SK-N-SH (cell line): ENCODE measurements around the gene ZNF414. TPM values are rescaled to one million over a fixed set of nuclear protein-coding genes. Genes with fewer than 3 reads are reported as not detected.

Experiments
- CTCF ChIA-PET: fragments of 300-600, 350-600 bp; formaldehyde crosslinking; extraction: SDS; loops from one replicate; lab custom pipeline; 2021; lab: Yijun Ruan, JAX
- POLR2A ChIA-PET: fragments of 350-600 bp; sonication (Branson Sonifier 250); formaldehyde crosslinking; extraction: SDS; loops from one replicate; lab custom pipeline; 2020; ENCODE audit warnings: antibody characterized with exemption, inconsistent platforms; lab: Yijun Ruan, JAX
- DNase-seq: peaks from one replicate; pipeline ENCODE4 v3.0.0; 2012
- H2AFZ ChIP-seq: fragments of 200-600 bp; sonication (generic); 2 replicates; pipeline ENCODE4 v1.8.1; 2016; ENCODE audit warnings: antibody characterized with exemption, mild to moderate bottlenecking, low read depth
- H3F3A ChIP-seq: fragments of 200-600 bp; sonication (generic); replicated peaks from 2 replicates; pipeline ENCODE3; 2016; ENCODE audit warnings: antibody characterized with exemption, mild to moderate bottlenecking; ENCODE audit not compliant: insufficient read depth
- H3K27ac ChIP-seq, 2 experiments: fragments of 200-500 bp in 1 of 2; fragments of 200-600 bp in 1 of 2; sonication (Bioruptor generic) in 1 of 2; sonication (generic), shearing (Covaris generic) in 1 of 2; 2 replicates each; pipeline versions ENCODE4 v1.5.1 to v1.6.1; 2014 to 2016; ENCODE audit warnings: low read depth in 2 of 2, inconsistent platforms in 1 of 2, low read length in 1 of 2, mild to moderate bottlenecking in 1 of 2, mixed read lengths in 1 of 2
- H3K27me3 ChIP-seq: fragments of 200-600 bp; sonication (generic), shearing (Covaris generic); 2 replicates; pipeline ENCODE4 v1.6.1; 2016; ENCODE audit warnings: mixed run types; ENCODE audit not compliant: insufficient read depth
- H3K36me3 ChIP-seq, 2 experiments: fragments of 200-500 bp in 1 of 2; fragments of 200-600 bp in 1 of 2; sonication (Bioruptor generic) in 1 of 2; sonication (generic) in 1 of 2; replicated peaks in 1 of 2; 2 replicates each; pipeline versions ENCODE3 to v1.5.1; 2014 to 2016; ENCODE audit warnings: low read length in 1 of 2, mild to moderate bottlenecking in 1 of 2; ENCODE audit not compliant: insufficient read depth in 2 of 2, control insufficient read depth in 1 of 2
- H3K4me1 ChIP-seq, 2 experiments: fragments of 200-500 bp in 1 of 2; fragments of 200-600 bp in 1 of 2; sonication (Bioruptor generic) in 1 of 2; sonication (generic), shearing (Covaris generic) in 1 of 2; 2 replicates each; pipeline versions ENCODE4 v1.5.1 to v1.6.1; 2014 to 2016; ENCODE audit warnings: low read depth in 1 of 2, low read length in 1 of 2, mixed run types in 1 of 2; ENCODE audit not compliant: insufficient read depth in 2 of 2, control insufficient read depth in 1 of 2
- H3K4me2 ChIP-seq: fragments of 200-600 bp; sonication (generic), shearing (Covaris generic); 2 replicates; pipeline ENCODE4 v1.6.1; 2017; ENCODE audit warnings: mixed run types
- H3K4me3 ChIP-seq, 2 experiments: fragments of 200-500 bp in 1 of 2; fragments of 200-600 bp in 1 of 2; sonication (Bioruptor generic) in 1 of 2; sonication (generic), shearing (Covaris generic) in 1 of 2; 2 replicates each; pipeline versions ENCODE4 v1.5.1 to v1.8.1; 2014 to 2016; ENCODE audit warnings: low read depth in 2 of 2, inconsistent platforms in 1 of 2, low read length in 1 of 2, mild to moderate bottlenecking in 1 of 2, mixed read lengths in 1 of 2, moderate library complexity in 1 of 2
- H3K79me2 ChIP-seq: fragments of 200-600 bp; sonication (generic); 2 replicates; pipeline ENCODE4 v1.8.1; 2017; ENCODE audit warnings: mild to moderate bottlenecking; ENCODE audit not compliant: insufficient read depth
- H3K9ac ChIP-seq: fragments of 200-600 bp; sonication (generic); 2 replicates; pipeline ENCODE4 v1.6.1; 2017; ENCODE audit warnings: mixed run types
- H3K9me2 ChIP-seq: fragments of 200-600 bp; sonication (generic); 2 replicates; pipeline ENCODE4 v1.6.1; 2017; ENCODE audit warnings: mixed run types
- H3K9me3 ChIP-seq: fragments of 200-600 bp; sonication (generic); 2 replicates; pipeline ENCODE4 v1.6.1; 2017; ENCODE audit warnings: mixed run types, mild to moderate bottlenecking, moderate library complexity
- H4K20me1 ChIP-seq: fragments of 200-600 bp; sonication (generic); 2 replicates; pipeline ENCODE4 v1.6.1; 2017; ENCODE audit warnings: mild to moderate bottlenecking, mixed run types; ENCODE audit not compliant: insufficient read depth
- ELF1 ChIP-seq: IDR thresholded peaks from 2 replicates; pipeline ENCODE4 v1.4.0; 2012
- EP300 ChIP-seq, 2 experiments: IDR thresholded peaks; 2 replicates each; pipeline versions ENCODE4 v1.4.0 to v1.6.1; 2012; ENCODE audit warnings: borderline replicate concordance in 1 of 2, low read depth in 1 of 2, low read length in 1 of 2
- FOSL2 ChIP-seq: IDR thresholded peaks from 2 replicates; pipeline ENCODE4 v1.4.0; 2012; ENCODE audit warnings: low read depth, mild to moderate bottlenecking, moderate library complexity, borderline replicate concordance
- JUND ChIP-seq: IDR thresholded peaks from 2 replicates; pipeline ENCODE4 v1.4.0; 2012
- MEF2A ChIP-seq: IDR thresholded peaks from 2 replicates; pipeline ENCODE4 v1.4.0; 2012; ENCODE audit warnings: low read depth, borderline replicate concordance
- MXI1 ChIP-seq: IDR thresholded peaks from 2 replicates; pipeline ENCODE4 v1.6.1; 2012; ENCODE audit warnings: mild to moderate bottlenecking, low read depth, low read length, improper control_type of control experiment
- NRF1 ChIP-seq: IDR thresholded peaks from 2 replicates; pipeline ENCODE4 v1.6.1; 2012; ENCODE audit warnings: low read depth, mild to moderate bottlenecking, low read length
- RAD21 ChIP-seq: IDR thresholded peaks from 2 replicates; pipeline ENCODE4 v1.6.1; 2012; ENCODE audit warnings: mild to moderate bottlenecking, low read length
- RFX5 ChIP-seq: IDR thresholded peaks from 2 replicates; pipeline ENCODE4 v1.6.1; 2012; ENCODE audit warnings: mild to moderate bottlenecking, improper control_type of control experiment, low read length
- RXRA ChIP-seq: IDR thresholded peaks from 2 replicates; pipeline ENCODE4 v1.4.0; 2012; ENCODE audit warnings: low read depth, mild to moderate bottlenecking, borderline replicate concordance
- SIN3A ChIP-seq: IDR thresholded peaks from 2 replicates; pipeline ENCODE4 v1.6.1; 2012; ENCODE audit warnings: low read depth, mild to moderate bottlenecking, low read length, moderate library complexity, borderline replicate concordance
- YY1 ChIP-seq: IDR thresholded peaks from 2 replicates; pipeline ENCODE4 v1.4.0; 2012; ENCODE audit warnings: low read depth, mild to moderate bottlenecking
- WGBS: methylation state at CpG from one replicate; pipeline ENCODE4 v1.1.6; 2017; ENCODE audit warnings: low lambda C conversion rate; 5-methylcytosine and 5-hydroxymethylcytosine counted together
- polyA plus RNA-seq, 3 experiments: library from polyadenylated mRNA; depleted of rRNA; stranded (reverse); fragments of >200 nt; gene quantifications; 2 replicates each; pipeline ENCODE4 v1.2.3, GENCODE V29; 2012
- TF ChIP-seq, protein P1 (sequence below): fragments of 150-350 bp; IDR thresholded peaks from 2 replicates; pipeline ENCODE4 v1.6.1; 2017; ENCODE audit warnings: antibody characterized with exemption, low read length, low read depth, borderline replicate concordance
- TF ChIP-seq, protein P2 (sequence below): fragments of 200-600 bp; sonication (generic); IDR thresholded peaks from 2 replicates; pipeline ENCODE4 v1.6.1; 2017; ENCODE audit warnings: antibody characterized with exemption, mild to moderate bottlenecking, moderate library complexity
- TF ChIP-seq, protein P3 (sequence below): IDR thresholded peaks from 2 replicates; pipeline ENCODE4; 2012
- TF ChIP-seq, protein P4 (sequence below): IDR thresholded peaks from 2 replicates; pipeline ENCODE4 v1.4.0; 2012; ENCODE audit warnings: low read depth, borderline replicate concordance
- TF ChIP-seq, protein P5 (sequence below): IDR thresholded peaks from 2 replicates; pipeline ENCODE4 v1.4.0; 2012; ENCODE audit warnings: low read depth, borderline replicate concordance

ZNF414 gene
- polyA plus RNA-seq, 1 of the 3 experiments (the other 2 are of a cell fraction), result 17.0 TPM

DNA sequence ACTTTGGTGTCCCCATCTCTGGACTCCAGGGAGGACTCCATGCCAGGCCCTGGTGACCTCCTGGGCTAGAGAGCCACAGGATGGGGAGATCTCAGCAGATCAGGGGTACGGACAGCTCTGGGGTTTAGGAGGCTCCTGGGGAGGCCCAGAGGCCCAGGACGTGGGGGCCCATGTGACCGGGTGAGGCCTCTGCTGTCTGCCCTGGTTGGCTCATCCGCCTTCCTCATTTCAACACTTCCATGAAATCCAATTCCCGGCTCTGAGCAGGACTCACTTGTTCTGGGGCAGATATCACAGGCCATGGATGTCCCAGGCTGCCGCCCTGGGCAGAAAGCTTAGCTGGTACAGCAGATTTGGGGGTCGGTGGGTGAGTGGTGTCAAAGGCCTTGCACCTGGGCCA lies 10.5 kb downstream of the ZNF414 start:
- H3K4me2 ChIP-seq, result no peak overlapping the region
- H2AFZ ChIP-seq, result no peak overlapping the region
- no peak for DNase-seq
- ChIA-PET POLR2A (no interaction called here), CTCF (interaction anchor here (0.7 to 4.4 kb wide), 2 partner anchors 51 to 149 kb away, joined by 3 to 51 read pairs; no protein-coding TSS in a partner anchor)
- no peaks in the 10 kb centered on the region for H3F3A ChIP-seq
- H4K20me1 ChIP-seq, result no peaks in the 10 kb centered on the region
- H3K4me3 ChIP-seq, result no peak overlapping the region
- WGBS, result 80% methylated on average over 3 of the region's 7 CpGs
- no peaks in the 10 kb centered on the region for H3K27me3 ChIP-seq
- H3K27ac ChIP-seq, result no peak overlapping the region
- H3K4me1 ChIP-seq, result peaks cover 0 to 5% of the 10 kb centered on the region in 2 experiments; a peak in 1 of 4 replicates
- H3K36me3 ChIP-seq, result no peaks in the 10 kb centered on the region
- no peaks in the 10 kb centered on the region for H3K9me3 ChIP-seq
- H3K79me2 ChIP-seq, result no peaks in the 10 kb centered on the region
- TF ChIP-seq, protein P1, sequence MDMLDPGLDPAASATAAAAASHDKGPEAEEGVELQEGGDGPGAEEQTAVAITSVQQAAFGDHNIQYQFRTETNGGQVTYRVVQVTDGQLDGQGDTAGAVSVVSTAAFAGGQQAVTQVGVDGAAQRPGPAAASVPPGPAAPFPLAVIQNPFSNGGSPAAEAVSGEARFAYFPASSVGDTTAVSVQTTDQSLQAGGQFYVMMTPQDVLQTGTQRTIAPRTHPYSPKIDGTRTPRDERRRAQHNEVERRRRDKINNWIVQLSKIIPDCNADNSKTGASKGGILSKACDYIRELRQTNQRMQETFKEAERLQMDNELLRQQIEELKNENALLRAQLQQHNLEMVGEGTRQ, result no peak
- TF ChIP-seq MXI1 (no peak), RXRA (no peak), NRF1 (no peak), MEF2A (no peak), FOSL2 (no peak), RFX5 (no peak), JUND (no peak), YY1 (no peak), ELF1 (no peak), SIN3A (no peak), EP300 (IDR thresholded peaks at IDR 0.05; ENCODE audit: borderline replicate concordance in 1 of 2, low read depth in 1 of 2, low read length in 1 of 2) (no peak), RAD21 (no peak)
- TF ChIP-seq, protein P2, sequence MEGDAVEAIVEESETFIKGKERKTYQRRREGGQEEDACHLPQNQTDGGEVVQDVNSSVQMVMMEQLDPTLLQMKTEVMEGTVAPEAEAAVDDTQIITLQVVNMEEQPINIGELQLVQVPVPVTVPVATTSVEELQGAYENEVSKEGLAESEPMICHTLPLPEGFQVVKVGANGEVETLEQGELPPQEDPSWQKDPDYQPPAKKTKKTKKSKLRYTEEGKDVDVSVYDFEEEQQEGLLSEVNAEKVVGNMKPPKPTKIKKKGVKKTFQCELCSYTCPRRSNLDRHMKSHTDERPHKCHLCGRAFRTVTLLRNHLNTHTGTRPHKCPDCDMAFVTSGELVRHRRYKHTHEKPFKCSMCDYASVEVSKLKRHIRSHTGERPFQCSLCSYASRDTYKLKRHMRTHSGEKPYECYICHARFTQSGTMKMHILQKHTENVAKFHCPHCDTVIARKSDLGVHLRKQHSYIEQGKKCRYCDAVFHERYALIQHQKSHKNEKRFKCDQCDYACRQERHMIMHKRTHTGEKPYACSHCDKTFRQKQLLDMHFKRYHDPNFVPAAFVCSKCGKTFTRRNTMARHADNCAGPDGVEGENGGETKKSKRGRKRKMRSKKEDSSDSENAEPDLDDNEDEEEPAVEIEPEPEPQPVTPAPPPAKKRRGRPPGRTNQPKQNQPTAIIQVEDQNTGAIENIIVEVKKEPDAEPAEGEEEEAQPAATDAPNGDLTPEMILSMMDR, result no peak
- TF ChIP-seq, protein P3, sequence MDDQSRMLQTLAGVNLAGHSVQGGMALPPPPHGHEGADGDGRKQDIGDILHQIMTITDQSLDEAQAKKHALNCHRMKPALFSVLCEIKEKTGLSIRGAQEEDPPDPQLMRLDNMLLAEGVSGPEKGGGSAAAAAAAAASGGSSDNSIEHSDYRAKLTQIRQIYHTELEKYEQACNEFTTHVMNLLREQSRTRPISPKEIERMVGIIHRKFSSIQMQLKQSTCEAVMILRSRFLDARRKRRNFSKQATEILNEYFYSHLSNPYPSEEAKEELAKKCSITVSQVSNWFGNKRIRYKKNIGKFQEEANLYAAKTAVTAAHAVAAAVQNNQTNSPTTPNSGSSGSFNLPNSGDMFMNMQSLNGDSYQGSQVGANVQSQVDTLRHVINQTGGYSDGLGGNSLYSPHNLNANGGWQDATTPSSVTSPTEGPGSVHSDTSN, result no peak
- TF ChIP-seq, protein P4, sequence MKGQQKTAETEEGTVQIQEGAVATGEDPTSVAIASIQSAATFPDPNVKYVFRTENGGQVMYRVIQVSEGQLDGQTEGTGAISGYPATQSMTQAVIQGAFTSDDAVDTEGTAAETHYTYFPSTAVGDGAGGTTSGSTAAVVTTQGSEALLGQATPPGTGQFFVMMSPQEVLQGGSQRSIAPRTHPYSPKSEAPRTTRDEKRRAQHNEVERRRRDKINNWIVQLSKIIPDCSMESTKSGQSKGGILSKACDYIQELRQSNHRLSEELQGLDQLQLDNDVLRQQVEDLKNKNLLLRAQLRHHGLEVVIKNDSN, result no peak
- TF ChIP-seq, protein P5, sequence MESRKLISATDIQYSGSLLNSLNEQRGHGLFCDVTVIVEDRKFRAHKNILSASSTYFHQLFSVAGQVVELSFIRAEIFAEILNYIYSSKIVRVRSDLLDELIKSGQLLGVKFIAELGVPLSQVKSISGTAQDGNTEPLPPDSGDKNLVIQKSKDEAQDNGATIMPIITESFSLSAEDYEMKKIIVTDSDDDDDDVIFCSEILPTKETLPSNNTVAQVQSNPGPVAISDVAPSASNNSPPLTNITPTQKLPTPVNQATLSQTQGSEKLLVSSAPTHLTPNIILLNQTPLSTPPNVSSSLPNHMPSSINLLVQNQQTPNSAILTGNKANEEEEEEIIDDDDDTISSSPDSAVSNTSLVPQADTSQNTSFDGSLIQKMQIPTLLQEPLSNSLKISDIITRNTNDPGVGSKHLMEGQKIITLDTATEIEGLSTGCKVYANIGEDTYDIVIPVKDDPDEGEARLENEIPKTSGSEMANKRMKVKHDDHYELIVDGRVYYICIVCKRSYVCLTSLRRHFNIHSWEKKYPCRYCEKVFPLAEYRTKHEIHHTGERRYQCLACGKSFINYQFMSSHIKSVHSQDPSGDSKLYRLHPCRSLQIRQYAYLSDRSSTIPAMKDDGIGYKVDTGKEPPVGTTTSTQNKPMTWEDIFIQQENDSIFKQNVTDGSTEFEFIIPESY, result no peak
- no peaks in the 10 kb centered on the region for H3K9me2 ChIP-seq
- H3K9ac ChIP-seq, result no peak overlapping the region
